Fibroblast of peridontal ligament (primary cell): ENCODE data around the gene SIM2.
"Not testable (repeated sequence)": the region's sequence is repeated elsewhere in the genome, so short reads cannot be mapped to it uniquely, and the experiment has no call there.

Source experiments
- DNase-seq: peaks from one replicate; pipeline ENCODE4 v3.0.0-alpha.2; 2010; ENCODE audit errors: extremely low read depth

The SIM2 gene

GRCh38 chr21:36698981-36699545 is at the start of gene SIM2:
TSS of gene SIM2 (plus strand) at chr21:36699115. CDS start at chr21:36699747, 632 bp downstream.
- no peak for DNase-seq

GRCh38 chr21:36654324-36654723 is 44.6 kb upstream of the SIM2 start:
- DNase-seq: no peak

- no peak for DNase-seq
These were observed 44.1 kb upstream of the SIM2 start for GRCh38 chr21:36654796-36655325.

GRCh38 chr21:36656138-36656537 is 42.8 kb upstream of the SIM2 start:
- DNase-seq: no peak

- DNase-seq: not testable (repeated sequence)
These were observed 41.6 kb upstream of the SIM2 start for GRCh38 chr21:36657290-36657689.

GRCh38 chr21:36657999-36658398 is 40.9 kb upstream of the SIM2 start:
- no peak for DNase-seq

GRCh38 chr21:36658926-36659325 is 40.0 kb upstream of the SIM2 start:
- DNase-seq: no peak

- DNase-seq: peak; percentile 24
These were observed 37.2 kb upstream of the SIM2 start for GRCh38 chr21:36661511-36662309.

- DNase-seq: peak; percentile 17
These were observed 35.7 kb upstream of the SIM2 start for GRCh38 chr21:36663033-36663855.

GRCh38 chr21:36664662-36664990 is 34.3 kb upstream of the SIM2 start:
- DNase-seq: no peak

GRCh38 chr21:36665806-36666205 is 33.1 kb upstream of the SIM2 start:
- DNase-seq: no peak

- no peak for DNase-seq
These were observed 30.2 kb upstream of the SIM2 start for GRCh38 chr21:36668713-36669112.

- no peak for DNase-seq
These were observed 27.1 kb upstream of the SIM2 start for GRCh38 chr21:36671836-36672235.

GRCh38 chr21:36672296-36672695 is 26.6 kb upstream of the SIM2 start:
- not testable (repeated sequence) for DNase-seq

- DNase-seq: no peak
These were observed 26.2 kb upstream of the SIM2 start for GRCh38 chr21:36672737-36673136.

- DNase-seq: no peak
These were observed 22.6 kb upstream of the SIM2 start for GRCh38 chr21:36676039-36676950.

GRCh38 chr21:36677443-36677842 is 21.5 kb upstream of the SIM2 start:
- DNase-seq: no peak

- no peak for DNase-seq
These were observed 20.4 kb upstream of the SIM2 start for GRCh38 chr21:36678538-36678937.

- DNase-seq: no peak
These were observed 17.7 kb upstream of the SIM2 start for GRCh38 chr21:36681117-36681631.

- no peak for DNase-seq
These were observed 13.8 kb upstream of the SIM2 start for GRCh38 chr21:36684957-36685714.
